Activated T-cell treated with anti-CD3 and anti-CD28 coated beads, Interleukin-2, amount 50 U/mL, for 24 hours (primary cell): ENCODE data around the gene NPHP4.

Experiments used
- DNase-seq: peaks from one replicate; pipeline ENCODE4 v3.0.0-alpha.2; 2020
- H3K27ac Mint-ChIP-seq: 2 replicates; pipeline ENCODE4 v1.8.0; 2020; ENCODE audit warnings: mild to moderate bottlenecking, mixed read lengths
- H3K27me3 Mint-ChIP-seq: 2 replicates; pipeline ENCODE4 v1.8.0; 2020; ENCODE audit warnings: mixed read lengths
- H3K36me3 Mint-ChIP-seq: 2 replicates; pipeline ENCODE4 v1.8.0; 2020; ENCODE audit warnings: low read depth, mixed read lengths
- H3K4me1 Mint-ChIP-seq: 2 replicates; pipeline ENCODE4 v1.8.0; 2020; ENCODE audit warnings: low read depth, mixed read lengths
- H3K4me3 Mint-ChIP-seq: 2 replicates; pipeline ENCODE4 v1.8.0; 2020; ENCODE audit warnings: mild to moderate bottlenecking, moderate library complexity, mixed read lengths
- H3K9me3 Mint-ChIP-seq: 2 replicates; pipeline ENCODE4 v1.8.0; 2020; ENCODE audit warnings: mixed read lengths

NPHP4 gene

GRCh38 chr1:5967351-5968160 lies 24.7 kb downstream of the NPHP4 start:
- Mint-ChIP-seq H3K4me1 (no peaks in the 10 kb centered on the region), H3K27ac (no peak overlapping the region), H3K4me3 (no peak overlapping the region), H3K36me3 (peaks cover 25% of the 10 kb centered on the region), H3K9me3 (no peaks in the 10 kb centered on the region), H3K27me3 (no peaks in the 10 kb centered on the region)
- DNase-seq: no peak

GRCh38 chr1:5966543-5967205 lies 25.6 kb downstream of the NPHP4 start:
- DNase-seq: no peak
- no peaks in the 10 kb centered on the region for H3K27me3 Mint-ChIP-seq
- H3K9me3 Mint-ChIP-seq: no peaks in the 10 kb centered on the region
- H3K4me1 Mint-ChIP-seq: no peaks in the 10 kb centered on the region
- H3K36me3 Mint-ChIP-seq: peaks cover 31% of the 10 kb centered on the region
- no peak overlapping the region for H3K4me3 Mint-ChIP-seq
- peak overlapping the region; percentile 26 for H3K27ac Mint-ChIP-seq

- no peak overlapping the region for H3K4me3 Mint-ChIP-seq
- no peak overlapping the region for H3K27ac Mint-ChIP-seq
- no peak for DNase-seq
- H3K36me3 Mint-ChIP-seq: peaks cover 38% of the 10 kb centered on the region
- no peaks in the 10 kb centered on the region for H3K4me1 Mint-ChIP-seq
- no peaks in the 10 kb centered on the region for H3K9me3 Mint-ChIP-seq
- no peaks in the 10 kb centered on the region for H3K27me3 Mint-ChIP-seq
Observed at GRCh38 chr1:5965586-5966131, 26.6 kb downstream of the NPHP4 start.

- Mint-ChIP-seq H3K4me1 (no peaks in the 10 kb centered on the region), H3K27me3 (no peaks in the 10 kb centered on the region), H3K27ac (no peak overlapping the region), H3K4me3 (no peak overlapping the region), H3K36me3 (peaks cover 51% of the 10 kb centered on the region), H3K9me3 (no peaks in the 10 kb centered on the region)
- DNase-seq: no peak
Observed at GRCh38 chr1:5962265-5963105, 29.7 kb downstream of the NPHP4 start.

- H3K27me3 Mint-ChIP-seq: no peaks in the 10 kb centered on the region
- H3K27ac Mint-ChIP-seq: no peak overlapping the region
- H3K9me3 Mint-ChIP-seq: no peaks in the 10 kb centered on the region
- no peak overlapping the region for H3K4me3 Mint-ChIP-seq
- H3K36me3 Mint-ChIP-seq: peaks cover 47% of the 10 kb centered on the region
- no peaks in the 10 kb centered on the region for H3K4me1 Mint-ChIP-seq
- DNase-seq: no peak
Observed at GRCh38 chr1:5961601-5962000, 30.6 kb downstream of the NPHP4 start.

GRCh38 chr1:5960336-5960735 lies 31.9 kb downstream of the NPHP4 start:
- peaks cover 49% of the 10 kb centered on the region for H3K36me3 Mint-ChIP-seq
- peak overlapping the region; percentile 27 for H3K27ac Mint-ChIP-seq
- H3K4me1 Mint-ChIP-seq: peaks cover 6% of the 10 kb centered on the region

GRCh38 chr1:5959667-5960230 lies 32.5 kb downstream of the NPHP4 start:
- Mint-ChIP-seq H3K4me3 (no peak overlapping the region), H3K27ac (no peak overlapping the region), H3K36me3 (peaks cover 55% of the 10 kb centered on the region), H3K27me3 (no peaks in the 10 kb centered on the region), H3K4me1 (peaks cover 12% of the 10 kb centered on the region), H3K9me3 (no peaks in the 10 kb centered on the region)
- DNase-seq: no peak

More at GRCh38 chr1:5960336-5960735, 31.9 kb downstream of the NPHP4 start:
- Mint-ChIP-seq H3K27me3 (no peaks in the 10 kb centered on the region), H3K9me3 (no peaks in the 10 kb centered on the region), H3K4me3 (no peak overlapping the region)
- DNase-seq: no peak

- Mint-ChIP-seq H3K9me3 (no peaks in the 10 kb centered on the region), H3K36me3 (peaks cover 60% of the 10 kb centered on the region), H3K4me3 (no peak overlapping the region), H3K27me3 (no peaks in the 10 kb centered on the region), H3K4me1 (peaks cover 17% of the 10 kb centered on the region), H3K27ac (no peak overlapping the region)
- DNase-seq: no peak
Observed at GRCh38 chr1:5959087-5959486, 33.1 kb downstream of the NPHP4 start.

GRCh38 chr1:5956022-5956830 lies 36.0 kb downstream of the NPHP4 start:
- H3K36me3 Mint-ChIP-seq: peaks cover 65% of the 10 kb centered on the region
- H3K4me1 Mint-ChIP-seq: peaks cover 17% of the 10 kb centered on the region
- no peak for DNase-seq
- H3K4me3 Mint-ChIP-seq: no peak overlapping the region
- H3K27me3 Mint-ChIP-seq: no peaks in the 10 kb centered on the region
- H3K27ac Mint-ChIP-seq: peak overlapping the region; percentile 71
- H3K9me3 Mint-ChIP-seq: no peaks in the 10 kb centered on the region

- no peak for DNase-seq
- Mint-ChIP-seq H3K27me3 (no peaks in the 10 kb centered on the region), H3K36me3 (peaks cover 63% of the 10 kb centered on the region), H3K27ac (peak overlapping the region; percentile 80), H3K9me3 (no peaks in the 10 kb centered on the region), H3K4me1 (peaks cover 17% of the 10 kb centered on the region), H3K4me3 (no peak overlapping the region)
Observed at GRCh38 chr1:5955479-5955977, 36.7 kb downstream of the NPHP4 start.

GRCh38 chr1:5954964-5955363 lies 37.3 kb downstream of the NPHP4 start:
- Mint-ChIP-seq H3K4me3 (no peak overlapping the region), H3K27me3 (no peaks in the 10 kb centered on the region), H3K4me1 (peaks cover 17% of the 10 kb centered on the region), H3K9me3 (no peaks in the 10 kb centered on the region), H3K36me3 (peaks cover 60% of the 10 kb centered on the region), H3K27ac (peak overlapping the region; percentile 80)
- DNase-seq: no peak

GRCh38 chr1:5953386-5953785 lies 38.8 kb downstream of the NPHP4 start:
- Mint-ChIP-seq H3K27me3 (no peaks in the 10 kb centered on the region), H3K36me3 (peaks cover 49% of the 10 kb centered on the region), H3K9me3 (no peaks in the 10 kb centered on the region), H3K4me3 (no peak overlapping the region), H3K4me1 (peaks cover 17% of the 10 kb centered on the region), H3K27ac (no peak overlapping the region)
- peak; percentile 9 for DNase-seq

GRCh38 chr1:5951846-5952410 lies 40.3 kb downstream of the NPHP4 start:
- peaks cover 47% of the 10 kb centered on the region for H3K36me3 Mint-ChIP-seq
- H3K4me3 Mint-ChIP-seq: no peak overlapping the region
- no peaks in the 10 kb centered on the region for H3K9me3 Mint-ChIP-seq
- no peak for DNase-seq
- H3K4me1 Mint-ChIP-seq: peaks cover 17% of the 10 kb centered on the region
- no peaks in the 10 kb centered on the region for H3K27me3 Mint-ChIP-seq
- no peak overlapping the region for H3K27ac Mint-ChIP-seq
